Astrocyte (in vitro differentiated cells and primary cell): Measurements from ENCODE around the gene KRTAP5-5. TPM values are rescaled to one million over a fixed set of nuclear protein-coding genes. Genes with fewer than 3 reads are reported as not detected.
"Not testable (repeated sequence)": the region's sequence is repeated elsewhere in the genome, so short reads cannot be mapped to it uniquely, and the experiment has no call there.

Experiments used
- DNase-seq: peaks from one replicate; pipeline ENCODE4 v3.0.0-alpha.2; 2010; ENCODE audit warnings: low read depth
- FAIRE-seq: peaks from 2 replicates; lab custom pipeline; 2011; peaks lifted over from hg19 to GRCh38; lab: Jason Lieb, UNC
- H2AFZ ChIP-seq: 2 replicates; pipeline ENCODE4 v1.6.0; 2012; ENCODE audit warnings: low read depth, low read length, inconsistent platforms
- H3K27ac ChIP-seq: 2 replicates; pipeline ENCODE4 v1.5.1; 2011; ENCODE audit warnings: low read depth, low read length, inconsistent platforms
- H3K27me3 ChIP-seq: 2 replicates; pipeline ENCODE4 v1.6.0; 2011; ENCODE audit warnings: low read length, inconsistent platforms; ENCODE audit not compliant: insufficient read depth
- H3K36me3 ChIP-seq: 2 replicates; pipeline ENCODE4 v1.5.1; 2011; ENCODE audit warnings: low read length, inconsistent platforms; ENCODE audit not compliant: insufficient read depth
- H3K4me1 ChIP-seq: 2 replicates; pipeline ENCODE4 v1.5.1; 2011; ENCODE audit warnings: low read length, inconsistent platforms; ENCODE audit not compliant: insufficient read depth
- H3K4me2 ChIP-seq: 2 replicates; pipeline ENCODE4 v1.6.0; 2012; ENCODE audit warnings: low read length, inconsistent platforms
- H3K4me3 ChIP-seq: 2 replicates; pipeline ENCODE4 v1.5.1; 2011; ENCODE audit warnings: low read depth, mild to moderate bottlenecking, low read length, inconsistent platforms; ENCODE audit not compliant: insufficient read depth
- H3K79me2 ChIP-seq: 2 replicates; pipeline ENCODE4 v1.6.0; 2012; ENCODE audit warnings: mild to moderate bottlenecking, low read length, inconsistent platforms; ENCODE audit not compliant: insufficient read depth
- H3K9ac ChIP-seq: 2 replicates; pipeline ENCODE4 v1.6.0; 2012; ENCODE audit warnings: mild to moderate bottlenecking, low read length, inconsistent platforms
- H3K9me3 ChIP-seq: 2 replicates; pipeline ENCODE4 v1.5.1; 2012; ENCODE audit warnings: low read depth, mild to moderate bottlenecking, low read length, inconsistent platforms; ENCODE audit not compliant: insufficient read depth
- H4K20me1 ChIP-seq: 2 replicates; pipeline ENCODE4 v1.6.0; 2012; ENCODE audit warnings: low read length, inconsistent platforms; ENCODE audit not compliant: insufficient read depth
- H3K27ac Mint-ChIP-seq: one replicate; pipeline ENCODE4 v1.8.0; 2021; ENCODE audit warnings: mild to moderate bottlenecking, mixed read lengths; ENCODE audit not compliant: unreplicated experiment
- H3K27me3 Mint-ChIP-seq: one replicate; pipeline ENCODE4 v1.8.0; 2021; ENCODE audit warnings: low read depth, mixed read lengths; ENCODE audit not compliant: unreplicated experiment
- H3K36me3 Mint-ChIP-seq: one replicate; pipeline ENCODE4 v1.8.0; 2021; ENCODE audit warnings: low read depth, mixed read lengths; ENCODE audit not compliant: unreplicated experiment
- H3K4me1 Mint-ChIP-seq: one replicate; pipeline ENCODE4 v1.8.0; 2021; ENCODE audit warnings: low read depth, mixed read lengths; ENCODE audit not compliant: unreplicated experiment
- H3K4me3 Mint-ChIP-seq: one replicate; pipeline ENCODE4 v1.8.0; 2021; ENCODE audit warnings: mild to moderate bottlenecking, moderate library complexity, mixed read lengths; ENCODE audit not compliant: unreplicated experiment
- H3K9me3 Mint-ChIP-seq: one replicate; pipeline ENCODE4 v1.8.0; 2021; ENCODE audit warnings: mild to moderate bottlenecking, mixed read lengths; ENCODE audit not compliant: unreplicated experiment
- EZH2 ChIP-seq: IDR thresholded peaks from 2 replicates; pipeline ENCODE4 v1.6.1; 2012; ENCODE audit warnings: mild to moderate bottlenecking, low read length, inconsistent platforms; ENCODE audit not compliant: insufficient read depth
- total RNA-seq: library from RNA; stranded (reverse); gene quantifications from 2 replicates; pipeline ENCODE4 v1.2.1, GENCODE V29; 2021
- TF ChIP-seq, protein P1 (sequence below): IDR thresholded peaks from 2 replicates; pipeline ENCODE4 v1.5.1; 2011; ENCODE audit warnings: low read depth, mild to moderate bottlenecking, inconsistent platforms, low read length, moderate library complexity; ENCODE audit not compliant: insufficient read depth

Gene KRTAP5-5
- total RNA-seq, 1 donor from 2014 or later = not detected

DNA sequence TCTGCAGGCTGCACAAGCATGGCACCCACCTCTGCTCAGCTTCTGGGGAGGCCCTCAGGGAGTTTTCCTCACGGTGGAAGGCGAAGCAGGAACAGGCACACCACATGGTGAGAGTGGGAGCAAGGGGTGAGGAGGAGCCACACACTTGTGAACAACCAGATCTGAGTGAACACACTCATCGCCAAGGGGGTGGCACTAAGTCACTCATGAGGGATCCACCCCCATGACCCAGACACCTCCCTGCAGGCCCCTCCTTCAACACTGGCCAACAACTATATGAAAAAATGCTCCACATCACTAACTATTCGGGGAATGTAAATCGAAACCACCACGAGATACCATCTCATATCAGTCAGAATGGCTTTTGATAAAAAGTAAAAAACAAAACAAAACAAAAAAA is 30.8 kb upstream of the KRTAP5-5 start:
- no peak overlapping the region for H3K9ac ChIP-seq
- H3K79me2 ChIP-seq = no peaks in the 10 kb centered on the region
- H3K9me3 Mint-ChIP-seq = peaks cover 2% of the 10 kb centered on the region
- H3K27ac Mint-ChIP-seq = no peak overlapping the region
- H2AFZ ChIP-seq = no peak overlapping the region
- H3K4me3 ChIP-seq = no peak overlapping the region
- no peak for DNase-seq
- no peaks in the 10 kb centered on the region for H3K4me1 Mint-ChIP-seq
- no peaks in the 10 kb centered on the region for H3K36me3 ChIP-seq
- H3K9me3 ChIP-seq = no peaks in the 10 kb centered on the region
- peaks cover 27% of the 10 kb centered on the region for H3K27me3 ChIP-seq
- TF ChIP-seq, protein P1, sequence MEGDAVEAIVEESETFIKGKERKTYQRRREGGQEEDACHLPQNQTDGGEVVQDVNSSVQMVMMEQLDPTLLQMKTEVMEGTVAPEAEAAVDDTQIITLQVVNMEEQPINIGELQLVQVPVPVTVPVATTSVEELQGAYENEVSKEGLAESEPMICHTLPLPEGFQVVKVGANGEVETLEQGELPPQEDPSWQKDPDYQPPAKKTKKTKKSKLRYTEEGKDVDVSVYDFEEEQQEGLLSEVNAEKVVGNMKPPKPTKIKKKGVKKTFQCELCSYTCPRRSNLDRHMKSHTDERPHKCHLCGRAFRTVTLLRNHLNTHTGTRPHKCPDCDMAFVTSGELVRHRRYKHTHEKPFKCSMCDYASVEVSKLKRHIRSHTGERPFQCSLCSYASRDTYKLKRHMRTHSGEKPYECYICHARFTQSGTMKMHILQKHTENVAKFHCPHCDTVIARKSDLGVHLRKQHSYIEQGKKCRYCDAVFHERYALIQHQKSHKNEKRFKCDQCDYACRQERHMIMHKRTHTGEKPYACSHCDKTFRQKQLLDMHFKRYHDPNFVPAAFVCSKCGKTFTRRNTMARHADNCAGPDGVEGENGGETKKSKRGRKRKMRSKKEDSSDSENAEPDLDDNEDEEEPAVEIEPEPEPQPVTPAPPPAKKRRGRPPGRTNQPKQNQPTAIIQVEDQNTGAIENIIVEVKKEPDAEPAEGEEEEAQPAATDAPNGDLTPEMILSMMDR = no peak
- TF ChIP-seq EZH2 = no peak
- H3K4me3 Mint-ChIP-seq = no peak overlapping the region
- peaks cover 69% of the 10 kb centered on the region for H3K27me3 Mint-ChIP-seq
- no peak overlapping the region for H3K4me2 ChIP-seq
- no peaks in the 10 kb centered on the region for H4K20me1 ChIP-seq
- peaks cover 3% of the 10 kb centered on the region for H3K36me3 Mint-ChIP-seq
- no peaks in the 10 kb centered on the region for H3K4me1 ChIP-seq
- H3K27ac ChIP-seq = no peak overlapping the region
- FAIRE-seq = no peak

DNA sequence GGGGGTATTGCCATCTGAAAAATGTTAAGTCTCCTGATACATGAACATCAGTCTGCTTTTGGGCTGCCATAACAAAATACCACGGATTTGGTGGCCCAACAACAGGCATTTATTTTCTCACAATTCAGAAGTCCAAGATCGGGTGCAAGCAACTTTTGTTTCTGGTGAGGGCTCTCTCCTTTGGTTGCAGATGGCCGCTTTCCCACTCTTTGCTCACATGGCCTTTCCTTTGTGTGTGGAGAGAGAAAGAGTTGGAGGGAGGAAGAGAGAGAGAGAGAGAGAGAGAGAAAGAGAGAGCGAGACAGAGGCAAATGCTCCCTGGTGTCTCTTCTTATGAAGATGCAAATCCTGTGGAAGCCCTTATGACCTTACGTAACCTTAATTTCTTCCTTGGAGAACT is 28.9 kb upstream of the KRTAP5-5 start:
- TF ChIP-seq EZH2 = no peak
- TF ChIP-seq, protein P1 = no peak
- FAIRE-seq = no peak
- H3K4me1 Mint-ChIP-seq = no peaks in the 10 kb centered on the region

DNA sequence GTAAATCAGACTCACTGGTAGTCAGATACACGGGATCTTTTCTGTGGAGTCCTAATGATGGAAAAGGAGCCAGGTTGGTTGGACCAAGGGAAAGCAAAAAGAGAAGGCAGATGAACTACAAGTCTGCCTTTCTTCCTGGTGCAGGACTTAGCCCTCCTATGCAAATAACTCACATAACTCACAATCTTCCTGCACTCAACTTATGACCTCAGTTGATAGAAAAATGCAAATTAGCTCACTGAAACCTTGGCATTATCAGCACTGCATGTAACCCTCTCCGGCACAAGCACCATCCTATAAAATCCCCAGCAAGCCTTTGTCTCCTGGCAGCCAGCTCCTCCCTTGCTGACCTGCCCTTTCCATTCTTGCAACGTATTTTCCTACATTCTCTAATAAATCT is 27.9 kb upstream of the KRTAP5-5 start:
- H3K27me3 Mint-ChIP-seq = peaks cover 56% of the 10 kb centered on the region
- not testable (repeated sequence) for FAIRE-seq, H3K4me3 ChIP-seq, H3K4me1 Mint-ChIP-seq, H3K9me3 ChIP-seq, H2AFZ ChIP-seq, H3K27ac ChIP-seq, H3K4me2 ChIP-seq, DNase-seq, H3K4me3 Mint-ChIP-seq, H3K36me3 ChIP-seq, H3K36me3 Mint-ChIP-seq, H3K79me2 ChIP-seq, H3K9me3 Mint-ChIP-seq, H4K20me1 ChIP-seq, H3K4me1 ChIP-seq, H3K9ac ChIP-seq, H3K27ac Mint-ChIP-seq
- H3K27me3 ChIP-seq = peaks cover 28% of the 10 kb centered on the region

More for the DNA sequence above, 28.9 kb upstream of the KRTAP5-5 start:
- Mint-ChIP-seq H3K27me3 (peaks cover 61% of the 10 kb centered on the region), H3K9me3 (peaks cover 2% of the 10 kb centered on the region), H3K27ac (no peak overlapping the region), H3K4me3 (no peak overlapping the region), H3K36me3 (peaks cover 3% of the 10 kb centered on the region)
- H3K4me3 ChIP-seq = no peak overlapping the region
- no peaks in the 10 kb centered on the region for H3K36me3 ChIP-seq
- H3K79me2 ChIP-seq = no peaks in the 10 kb centered on the region
- no peaks in the 10 kb centered on the region for H3K9me3 ChIP-seq
- no peak overlapping the region for H3K9ac ChIP-seq
- H3K27ac ChIP-seq = no peak overlapping the region
- DNase-seq = no peak
- no peak overlapping the region for H2AFZ ChIP-seq
- H3K4me1 ChIP-seq = no peaks in the 10 kb centered on the region
- peaks cover 26% of the 10 kb centered on the region for H3K27me3 ChIP-seq
- no peaks in the 10 kb centered on the region for H4K20me1 ChIP-seq
- no peak overlapping the region for H3K4me2 ChIP-seq
